Stimulated activated CD8-positive, alpha-beta memory T cell treated with anti-CD3 and anti-CD28 coated beads, Interleukin-15, amount 100 ng/mL, for 48 hours (primary cell): Measurements from ENCODE around the gene VDR.
A peak's percentile ranks its signal among the peaks of the same experiment; 100 is the strongest.
"Not testable (repeated sequence)": the region's sequence is repeated elsewhere in the genome, so short reads cannot be mapped to it uniquely, and the experiment has no call there.

Source experiments
- DNase-seq, 2 donors: peaks; one replicate each; pipeline ENCODE4 v3.0.0-alpha.2; 2020; ENCODE audit warnings: low read depth in 2 of 2

The VDR gene

DNA sequence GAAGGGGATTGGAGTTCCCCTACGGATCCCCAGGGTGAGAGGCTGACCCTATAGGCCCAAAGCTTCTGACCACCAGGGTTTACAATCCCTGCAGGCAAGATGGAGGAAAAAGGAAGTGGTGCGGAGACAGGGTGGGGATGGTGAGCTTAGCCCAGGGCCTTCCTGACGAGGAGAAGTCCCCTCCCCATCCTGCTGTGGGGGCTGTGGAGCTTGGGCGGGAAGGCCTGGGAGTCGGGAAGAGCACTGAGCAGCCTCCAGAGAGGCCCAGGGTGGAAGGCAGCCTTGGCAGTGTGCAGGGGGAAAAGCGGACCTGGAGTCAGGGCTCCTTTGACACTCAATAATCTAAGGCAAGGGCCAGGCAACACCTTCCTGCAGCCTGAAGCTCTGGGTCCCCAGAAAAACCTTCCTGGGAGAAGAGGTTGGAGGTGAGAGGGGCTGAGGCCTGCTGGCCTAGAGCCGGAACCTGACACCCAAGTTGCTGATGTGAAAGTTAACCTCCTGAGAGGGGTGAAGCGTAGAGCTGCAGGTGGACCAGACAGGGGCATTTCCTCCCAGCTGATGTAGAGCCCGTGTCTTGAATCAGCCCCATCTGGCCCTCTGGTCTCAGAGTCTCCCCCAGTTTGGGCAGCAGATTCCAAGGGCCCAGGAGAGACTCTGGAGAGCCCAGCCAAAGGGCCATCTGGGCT is 91.1 kb downstream of the VDR start:
- no peak for DNase-seq

DNA sequence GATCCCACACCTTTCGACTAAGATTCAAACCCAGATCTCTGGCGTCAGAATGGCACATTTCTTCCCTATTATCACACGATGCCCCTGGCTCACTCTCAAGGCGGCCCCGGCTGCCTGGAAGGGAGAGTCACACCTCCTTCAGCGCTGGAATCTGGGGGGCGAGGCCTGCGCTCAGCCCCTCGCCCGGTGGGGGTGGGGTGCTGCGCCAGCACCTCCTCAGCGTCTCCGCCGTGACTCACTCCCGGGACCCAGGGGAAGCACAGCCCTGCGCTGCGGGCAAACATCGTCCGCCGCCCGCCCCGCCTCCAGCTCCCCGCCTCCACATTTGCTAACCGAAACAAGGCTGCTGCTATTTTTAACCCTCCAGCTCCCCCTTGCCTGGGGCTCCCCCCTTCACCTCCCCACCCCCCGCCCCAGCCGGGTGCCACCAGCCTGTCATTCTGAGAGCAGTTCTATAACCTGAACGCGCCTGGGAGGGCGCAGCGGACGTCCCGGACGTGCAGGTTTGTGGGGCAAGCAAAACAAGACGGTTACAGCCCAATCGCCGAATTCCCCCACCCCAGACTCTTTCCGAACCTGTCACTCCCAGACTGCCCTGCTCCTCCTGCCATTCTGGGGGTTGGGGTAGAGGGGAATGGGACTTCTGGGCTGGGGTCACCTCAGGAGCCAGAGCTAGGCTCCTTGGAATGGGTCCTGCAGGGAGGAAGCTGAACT is 91.8 kb downstream of the VDR start:
- DNase-seq: peak; percentile 90 to 92

DNA sequence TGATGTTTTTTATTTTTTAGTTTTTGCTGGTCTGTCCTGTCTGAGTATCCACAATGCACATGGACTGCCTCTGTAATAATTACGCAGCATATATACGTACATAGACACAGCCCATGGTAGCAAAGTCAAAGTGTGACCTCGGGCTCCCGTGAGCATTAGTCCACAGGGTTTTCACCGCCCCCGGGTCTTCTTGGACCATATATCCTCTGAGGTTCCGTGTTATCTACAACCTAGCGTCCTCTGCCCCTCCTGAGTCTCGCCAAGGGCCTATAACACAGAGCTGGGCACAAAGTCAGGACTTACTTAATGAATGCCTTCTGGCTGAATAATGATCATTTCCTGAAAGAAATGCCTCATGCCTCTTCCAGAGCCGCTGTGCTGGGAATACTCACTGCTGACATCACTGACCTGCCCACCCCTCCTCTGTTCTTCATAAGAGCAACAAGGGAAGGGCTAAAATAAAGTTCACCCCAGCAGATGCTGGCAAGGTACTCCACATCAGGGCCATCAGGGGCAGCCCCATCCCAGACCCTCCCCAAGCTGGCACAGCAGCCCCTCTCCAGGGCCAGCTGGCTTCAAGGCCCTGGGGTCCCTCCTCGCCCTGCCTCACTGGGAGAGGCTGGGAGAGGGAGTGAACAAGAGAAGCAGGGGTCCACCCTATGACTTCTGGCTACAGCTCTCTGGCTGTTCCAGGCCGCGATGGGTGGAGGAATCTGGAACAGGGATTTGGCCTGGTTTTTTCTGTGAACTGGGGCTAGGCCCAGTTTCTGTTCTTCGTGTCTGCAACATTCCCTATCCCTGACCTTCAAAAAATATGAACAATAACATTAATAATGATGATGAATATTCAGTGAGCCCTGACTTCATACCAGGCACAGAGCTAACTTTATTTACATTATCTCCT is 93.0 kb downstream of the VDR start:
- DNase-seq: no peak

GRCh38 chr12:47811072-47811396 is 93.8 kb downstream of the VDR start:
- DNase-seq: no peak

DNA sequence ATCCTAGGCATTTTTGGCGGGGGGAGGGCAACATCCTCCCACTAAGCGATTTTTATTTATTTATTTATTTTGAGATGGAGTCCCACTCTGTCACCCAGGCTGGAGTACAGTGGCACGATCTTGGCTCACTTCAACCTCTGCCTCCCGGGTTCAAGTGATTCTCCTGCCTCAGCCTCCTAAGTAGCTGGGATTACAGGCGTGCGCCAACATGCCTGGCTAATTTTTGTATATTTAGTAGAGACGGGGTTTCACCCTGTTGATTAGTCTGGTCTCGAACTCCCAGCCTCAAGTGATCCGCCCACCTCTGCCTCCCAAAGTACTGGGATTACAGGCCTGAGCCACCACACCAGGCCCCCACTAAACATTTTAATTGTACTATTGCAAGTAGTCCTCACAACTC is 95.3 kb downstream of the VDR start:
- not testable (repeated sequence) for DNase-seq

- DNase-seq: peak; percentile 58 to 61
Observed at GRCh38 chr12:47808574-47809365, 96.0 kb downstream of the VDR start.

DNA sequence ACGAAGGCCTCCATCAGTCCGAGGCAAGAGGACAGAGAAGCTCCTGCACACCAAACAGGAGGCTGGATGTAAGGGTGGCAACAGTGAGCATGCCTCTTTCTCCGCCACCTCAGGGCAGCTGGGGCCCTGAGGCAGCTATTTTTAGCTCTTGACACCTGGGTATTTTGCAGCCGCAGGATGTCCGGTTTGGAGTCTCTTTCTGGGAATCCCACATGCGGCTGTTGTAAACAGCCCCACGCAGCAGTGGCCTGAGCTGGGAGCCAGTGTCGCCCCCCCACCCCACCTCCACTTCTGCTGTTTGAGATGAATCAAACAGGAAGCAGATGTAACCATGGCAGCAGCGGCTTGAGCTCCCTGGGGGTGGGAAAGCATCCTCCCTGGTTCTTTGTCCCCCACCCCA is 96.7 kb downstream of the VDR start:
- DNase-seq: peak; percentile 75 to 84

- no peak for DNase-seq
Observed at GRCh38 chr12:47807338-47807737, 97.5 kb downstream of the VDR start.

GRCh38 chr12:47805417-47805816 is 99.4 kb downstream of the VDR start:
- DNase-seq: no peak

DNA sequence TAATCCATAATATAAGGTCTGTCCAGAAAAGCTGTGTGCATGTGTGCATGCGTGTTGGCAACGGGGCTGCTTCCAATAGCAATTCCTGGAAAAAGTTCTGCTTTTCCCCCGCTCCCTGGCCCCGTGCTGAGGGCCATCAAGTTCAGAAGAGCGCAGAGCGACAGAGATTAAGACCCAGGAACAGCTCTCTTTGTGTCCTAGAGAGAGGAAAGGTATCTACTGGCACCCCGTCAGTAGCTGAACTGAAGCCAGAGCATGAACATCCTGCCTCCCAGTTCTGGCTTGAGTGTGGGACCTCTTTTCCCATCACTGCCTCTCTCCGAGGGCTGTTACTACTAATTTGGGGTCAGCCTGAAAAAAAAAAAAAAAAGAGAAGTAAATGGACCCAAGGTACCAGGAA is 100.6 kb downstream of the VDR start:
- no peak for DNase-seq

GRCh38 chr12:47803191-47803875 is 101.5 kb downstream of the VDR start:
- no peak for DNase-seq

GRCh38 chr12:47802312-47802711 is 102.5 kb downstream of the VDR start:
- no peak for DNase-seq

DNA sequence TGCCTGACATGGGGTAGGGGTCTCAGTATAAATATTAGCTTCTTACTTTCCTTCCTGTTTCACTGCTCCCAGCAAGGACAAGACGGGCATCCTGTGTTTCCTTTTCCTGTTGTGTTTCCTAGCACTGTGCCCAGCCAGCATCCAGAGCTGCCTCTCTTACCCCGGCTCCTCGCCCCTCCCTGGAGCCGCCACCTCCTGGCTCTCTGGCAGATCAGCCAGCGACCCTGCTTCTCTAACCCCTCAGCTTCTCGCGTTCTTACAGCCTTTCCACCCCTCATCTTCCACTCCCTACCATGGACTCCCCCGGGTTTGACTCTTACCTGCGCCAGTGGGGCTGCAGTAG is 102.9 kb downstream of the VDR start:
- no peak for DNase-seq

DNA sequence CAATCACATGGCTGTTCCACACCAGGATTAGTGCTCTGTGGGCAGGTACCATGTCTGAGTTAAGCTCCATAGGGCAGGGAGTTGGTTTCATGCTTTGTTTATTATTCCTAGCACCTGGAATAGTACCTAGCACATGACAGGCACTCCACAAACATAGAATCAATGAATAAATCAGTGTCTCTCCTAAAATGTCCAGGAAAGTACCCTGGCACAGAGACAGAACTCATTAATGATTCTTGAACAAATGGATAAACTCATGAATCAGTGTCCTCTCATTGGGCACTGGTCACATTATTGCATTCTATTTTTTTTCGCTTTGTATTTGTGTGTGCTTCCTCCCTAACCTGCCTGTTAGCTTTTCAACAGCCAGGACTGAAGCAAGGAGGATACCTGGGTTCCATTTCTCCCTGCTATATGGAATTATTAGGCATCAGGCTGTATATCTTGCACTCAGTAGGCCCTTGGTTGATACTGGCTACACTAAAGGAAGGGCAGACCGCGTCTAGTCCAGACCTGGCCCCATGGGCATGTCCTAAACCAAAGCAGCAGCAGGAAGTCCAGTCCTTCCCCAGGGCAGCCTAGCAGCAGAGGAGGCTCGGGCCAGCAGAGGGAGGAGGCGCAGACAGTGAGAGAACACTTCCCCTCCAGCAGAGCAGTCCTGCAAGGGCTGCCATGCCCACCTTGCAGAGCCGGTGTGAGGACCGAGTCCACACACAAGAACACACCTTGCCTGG is 103.5 kb downstream of the VDR start:
- no peak for DNase-seq

DNA sequence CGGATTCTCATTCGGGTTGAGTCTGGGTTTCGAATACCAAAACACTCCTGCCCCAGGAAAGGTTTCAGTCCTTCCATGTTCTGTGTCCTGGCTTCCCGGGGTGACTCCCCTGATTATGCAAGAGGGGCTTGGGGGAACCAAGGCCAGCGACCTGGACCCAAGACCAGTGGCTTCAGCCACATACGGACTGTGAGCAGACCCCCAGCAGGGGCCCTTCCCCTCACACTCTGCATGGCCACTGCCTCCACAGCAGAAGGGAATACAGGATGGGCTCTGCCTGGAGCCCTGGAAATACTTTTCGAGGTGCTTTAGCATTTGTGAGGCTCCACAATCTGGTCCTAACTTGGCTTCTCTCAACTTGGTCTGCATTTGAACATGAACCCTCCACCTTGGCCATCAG is 104.2 kb downstream of the VDR start:
- no peak for DNase-seq

- DNase-seq: no peak
Observed at GRCh38 chr12:47799357-47799955, 105.3 kb downstream of the VDR start.

- no peak for DNase-seq
Observed at GRCh38 chr12:47798382-47798948, 106.3 kb downstream of the VDR start.

- no peak for DNase-seq
Observed at GRCh38 chr12:47797441-47797840, 107.4 kb downstream of the VDR start.

- DNase-seq: no peak
Observed at GRCh38 chr12:47795814-47796411, 108.9 kb downstream of the VDR start.
